ENCODE data around the gene RDH16. TPM values are rescaled to one million over a fixed set of nuclear protein-coding genes. Genes with fewer than 3 reads are reported as not detected.
A peak's percentile ranks its signal among the peaks of the same experiment; 100 is the strongest.

The RDH16 gene
- 0.08 TPM for polyA plus RNA-seq (2012; ENCODE audit: missing spikeins)

GRCh38 chr12:56957229-56958052 is at the start of gene RDH16:
RDH16 (minus strand) TSS chr12:56957608; CDS start chr12:56957462, 146 bp downstream.
- FAIRE-seq, result no peak
- TF ChIP-seq POLR2AphosphoS5 (IDR thresholded peaks at IDR 0.05; ENCODE audit: low read depth, low read length) (no peak), POLR2A (IDR thresholded peaks at IDR 0.05; ENCODE audit: low read depth, low read length) (no peak), TAF1 (IDR thresholded peaks at IDR 0.05; ENCODE audit: borderline replicate concordance, low read depth, low read length) (no peak)
- no peak for DNase-seq (ENCODE audit: insufficient read length)

- no peak for TF ChIP-seq POLR2A (IDR thresholded peaks at IDR 0.05; ENCODE audit: low read depth, low read length)
- TF ChIP-seq POLR2AphosphoS5 (IDR thresholded peaks at IDR 0.05; ENCODE audit: low read depth, low read length), result no peak
- no peak for TF ChIP-seq TAF1 (IDR thresholded peaks at IDR 0.05; ENCODE audit: borderline replicate concordance, low read depth, low read length)
- FAIRE-seq, result peak; percentile 9
These were observed 49.5 kb upstream of the RDH16 start for GRCh38 chr12:57006809-57007475.

GRCh38 chr12:57005980-57006808 is 48.8 kb upstream of the RDH16 start, which contains the start of gene ZBTB39:
ZBTB39 (minus strand) TSS chr12:57006546; CDS start chr12:57004917, 1,629 bp downstream.
- FAIRE-seq, result peak; percentile 58
- DNase-seq (ENCODE audit: insufficient read length), result peak; percentile 81
- no peak for TF ChIP-seq TAF1 (IDR thresholded peaks at IDR 0.05; ENCODE audit: borderline replicate concordance, low read depth, low read length)
- TF ChIP-seq POLR2AphosphoS5 (IDR thresholded peaks at IDR 0.05; ENCODE audit: low read depth, low read length), result no peak
- TF ChIP-seq POLR2A (IDR thresholded peaks at IDR 0.05; ENCODE audit: low read depth, low read length), result peak; percentile 74; the same call in 1 of the 2 replicates

More at GRCh38 chr12:57006809-57007475, 49.5 kb upstream of the RDH16 start:
- DNase-seq (ENCODE audit: insufficient read length), result no peak

- TF ChIP-seq POLR2AphosphoS5 (IDR thresholded peaks at IDR 0.05; ENCODE audit: low read depth, low read length), result no peak
- no peak for TF ChIP-seq POLR2A (IDR thresholded peaks at IDR 0.05; ENCODE audit: low read depth, low read length)
- no peak for TF ChIP-seq TAF1 (IDR thresholded peaks at IDR 0.05; ENCODE audit: borderline replicate concordance, low read depth, low read length)
- FAIRE-seq, result no peak
- DNase-seq (ENCODE audit: insufficient read length), result no peak
These were observed 47.2 kb upstream of the RDH16 start for GRCh38 chr12:57004651-57005050.

GRCh38 chr12:57003395-57003794 is 46.0 kb upstream of the RDH16 start:
- TF ChIP-seq POLR2AphosphoS5 (IDR thresholded peaks at IDR 0.05; ENCODE audit: low read depth, low read length) (no peak), POLR2A (IDR thresholded peaks at IDR 0.05; ENCODE audit: low read depth, low read length) (no peak), TAF1 (IDR thresholded peaks at IDR 0.05; ENCODE audit: borderline replicate concordance, low read depth, low read length) (no peak)
- FAIRE-seq (no peak), DNase-seq (ENCODE audit: insufficient read length) (no peak)

- FAIRE-seq (peak; percentile 67), DNase-seq (ENCODE audit: insufficient read length) (peak; percentile 55)
- TF ChIP-seq POLR2AphosphoS5 (IDR thresholded peaks at IDR 0.05; ENCODE audit: low read depth, low read length), result no peak
- TF ChIP-seq TAF1 (IDR thresholded peaks at IDR 0.05; ENCODE audit: borderline replicate concordance, low read depth, low read length), result no peak
- TF ChIP-seq POLR2A (IDR thresholded peaks at IDR 0.05; ENCODE audit: low read depth, low read length), result no peak
These were observed 44.1 kb upstream of the RDH16 start for GRCh38 chr12:57001448-57001906.

GRCh38 chr12:57000393-57000792 is 43.0 kb upstream of the RDH16 start:
- DNase-seq (ENCODE audit: insufficient read length), result no peak
- TF ChIP-seq TAF1 (IDR thresholded peaks at IDR 0.05; ENCODE audit: borderline replicate concordance, low read depth, low read length), result no peak
- TF ChIP-seq POLR2A (IDR thresholded peaks at IDR 0.05; ENCODE audit: low read depth, low read length), result no peak
- no peak for TF ChIP-seq POLR2AphosphoS5 (IDR thresholded peaks at IDR 0.05; ENCODE audit: low read depth, low read length)
- no peak for FAIRE-seq

GRCh38 chr12:56999456-56999855 is 42.0 kb upstream of the RDH16 start:
- DNase-seq (ENCODE audit: insufficient read length), result no peak
- TF ChIP-seq POLR2A (IDR thresholded peaks at IDR 0.05; ENCODE audit: low read depth, low read length) (no peak), TAF1 (IDR thresholded peaks at IDR 0.05; ENCODE audit: borderline replicate concordance, low read depth, low read length) (no peak), POLR2AphosphoS5 (IDR thresholded peaks at IDR 0.05; ENCODE audit: low read depth, low read length) (no peak)
- FAIRE-seq, result no peak

- TF ChIP-seq POLR2A (IDR thresholded peaks at IDR 0.05; ENCODE audit: low read depth, low read length) (no peak), TAF1 (IDR thresholded peaks at IDR 0.05; ENCODE audit: borderline replicate concordance, low read depth, low read length) (no peak), POLR2AphosphoS5 (IDR thresholded peaks at IDR 0.05; ENCODE audit: low read depth, low read length) (no peak)
- FAIRE-seq, result peak; percentile 91
- DNase-seq (ENCODE audit: insufficient read length), result peak; percentile 66
These were observed 41.6 kb upstream of the RDH16 start for GRCh38 chr12:56998981-56999380.

- DNase-seq (ENCODE audit: insufficient read length) (no peak), FAIRE-seq (peak; percentile 14)
- TF ChIP-seq TAF1 (IDR thresholded peaks at IDR 0.05; ENCODE audit: borderline replicate concordance, low read depth, low read length) (no peak), POLR2A (IDR thresholded peaks at IDR 0.05; ENCODE audit: low read depth, low read length) (no peak), POLR2AphosphoS5 (IDR thresholded peaks at IDR 0.05; ENCODE audit: low read depth, low read length) (no peak)
These were observed 40.9 kb upstream of the RDH16 start for GRCh38 chr12:56998316-56998715.
